ENCODE measurements around the gene ZNF22. TPM values are rescaled to one million over a fixed set of nuclear protein-coding genes. Genes with fewer than 3 reads are reported as not detected.
A peak's percentile ranks its signal among the peaks of the same experiment; 100 is the strongest.

The ZNF22 gene
- total and polyA plus RNA-seq, 2 of the 8 experiments (the other 6 are each of a cell fraction or from before 2014, with no cell fraction given) = 18.2 to 45.2 TPM

DNA sequence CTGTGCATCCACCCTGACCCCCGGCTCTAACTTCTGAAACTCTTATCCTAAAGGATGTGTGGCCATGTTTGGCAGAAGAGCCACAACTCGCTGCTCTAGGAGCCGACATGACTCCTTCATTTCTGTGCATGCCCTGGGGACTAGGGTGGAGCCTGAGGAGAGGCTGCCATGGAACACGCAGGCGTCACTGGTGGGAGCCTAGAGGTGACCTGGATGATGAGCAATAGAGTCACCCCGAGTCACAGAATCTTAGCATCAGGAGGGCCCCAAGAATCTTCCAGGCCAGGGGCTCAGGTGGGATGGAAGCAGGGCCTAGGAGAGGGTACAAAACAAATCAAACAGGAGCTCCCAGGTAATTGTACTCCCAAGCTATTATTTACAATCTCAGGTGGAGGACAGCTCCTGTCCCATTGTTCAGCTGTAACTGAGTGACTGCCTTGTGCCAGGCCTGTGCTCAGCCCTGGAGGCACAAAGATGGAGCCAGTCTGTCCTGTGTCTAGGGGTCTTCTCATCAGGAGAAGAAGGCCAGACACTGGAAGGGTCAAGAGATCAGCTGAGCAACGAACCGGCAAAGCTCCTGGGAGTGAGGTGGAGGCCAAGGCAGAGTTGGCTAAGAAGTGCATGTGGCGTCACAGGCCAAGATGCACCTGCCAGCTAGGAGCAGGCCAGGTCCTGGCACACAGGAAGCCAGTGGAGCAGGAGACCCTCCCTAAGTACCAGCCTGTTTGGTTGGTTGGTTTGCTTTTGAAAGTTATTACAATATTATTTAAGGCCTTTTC, 5.8 kb upstream of the ZNF22 start:
- no peak overlapping the region for H3K4ac ChIP-seq (replicated peaks; ENCODE audit: insufficient read length, low read depth, low read length)
- no peak overlapping the region for H3K4me3 ChIP-seq (ENCODE audit: extremely low read depth in 1 of 4, insufficient read depth in 2 of 4, low read depth in 3 of 4, low read length in 4 of 4)
- FAIRE-seq (no peak), DNase-seq (ENCODE audit: low read depth in 1 of 2, low spot score in 2 of 2) (peak in 1 of 2 experiments; percentile 41)
- no peak overlapping the region for H3K4me2 ChIP-seq (ENCODE audit: insufficient read depth in 1 of 2, low read depth in 2 of 2, low read length in 2 of 2)
- TF ChIP-seq SAP30 (IDR thresholded peaks at IDR 0.05; ENCODE audit: insufficient read depth, insufficient replicate concordance, low read length) (no peak), JUND (IDR thresholded peaks at IDR 0.05; ENCODE audit: low read length) (no peak)
- H3K79me1 ChIP-seq (ENCODE audit: low read depth, low read length) = no peaks in the 10 kb centered on the region; the same call in 1 of the 2 replicates
- no peak overlapping the region for H3K23ac ChIP-seq (ENCODE audit: insufficient read length)
- no peak overlapping the region for H2AK5ac ChIP-seq (ENCODE audit: low read depth, low read length)
- H3K18ac ChIP-seq (ENCODE audit: extremely low read depth, low read length) = no peak overlapping the region
- H2BK5ac ChIP-seq (ENCODE audit: low read depth, low read length) = no peak overlapping the region
- H3K14ac ChIP-seq (ENCODE audit: insufficient read length) = no peak overlapping the region
- 93% methylated on average over 9 of the region's 9 CpGs; no CpG with 5 or more reads in 1 of the 2 experiments for WGBS, 2 experiments (ENCODE audit: extremely low coverage in 1 of 2, insufficient coverage in 1 of 2, insufficient read length in 1 of 2, insufficient replicate concordance in 2 of 2, low coverage in 1 of 2, low lambda C conversion rate in 2 of 2, missing lambda C conversion rate in 1 of 2)
- no peak overlapping the region for H2AFZ ChIP-seq (ENCODE audit: low read length)
- H4K8ac ChIP-seq (ENCODE audit: extremely low read depth, insufficient read depth, low read length) = no peak overlapping the region
- H2BK15ac ChIP-seq (ENCODE audit: low read length) = 0 out of 2 replicates have a peak overlapping the region, but pooled peaks have one; percentile 6
- no peak overlapping the region for H3K9ac ChIP-seq (replicated peaks in 1 of 4; ENCODE audit: extremely low read depth in 1 of 4, low read depth in 3 of 4, low read length in 3 of 4)
- no peaks in the 10 kb centered on the region for H4K20me1 ChIP-seq (replicated peaks in 1 of 2; ENCODE audit: control insufficient read depth in 1 of 2, insufficient read depth in 2 of 2, low read length in 2 of 2)
- no peaks in the 10 kb centered on the region for H3K23me2 ChIP-seq (ENCODE audit: low read depth, low read length)
- 0 out of 2 replicates have a peak overlapping the region, but pooled peaks have one; percentile 35 for H2BK12ac ChIP-seq (ENCODE audit: low read depth, low read length)
- peaks cover 0 to 3% (median 0%) of the 10 kb centered on the region in 4 experiments; a peak in 1 of 8 replicates for H3K36me3 ChIP-seq (ENCODE audit: control insufficient read depth in 2 of 4, insufficient read depth in 4 of 4, low read length in 3 of 4)
- 0 out of 2 replicates have a peak overlapping the region, but pooled peaks have one; percentile 8 for H2BK20ac ChIP-seq (ENCODE audit: low read length)
- H3K27ac ChIP-seq (ENCODE audit: low read depth, low read length) = no peak overlapping the region
- H4K5ac ChIP-seq (ENCODE audit: insufficient read length, low read depth, low read length) = no peak overlapping the region
- no peaks in the 10 kb centered on the region for H3K79me2 ChIP-seq (ENCODE audit: control insufficient read depth in 1 of 2, insufficient read depth in 2 of 2, low read length in 2 of 2)
- H2BK120ac ChIP-seq (replicated peaks; ENCODE audit: low read depth, low read length) = no peak overlapping the region
- no peaks in the 10 kb centered on the region for H3K9me3 ChIP-seq (ENCODE audit: insufficient read depth in 2 of 2, low read depth in 1 of 2, low read length in 1 of 2)
- no peak overlapping the region for H3K56ac ChIP-seq (replicated peaks; ENCODE audit: insufficient read length, low read depth, low read length)
- no peak overlapping the region for H4K91ac ChIP-seq (replicated peaks; ENCODE audit: insufficient read length, low read length)
- H3K27me3 ChIP-seq (replicated peaks in 1 of 4; ENCODE audit: control insufficient read depth in 3 of 4, extremely low read depth in 1 of 4, insufficient read depth in 3 of 4, low read length in 3 of 4) = peaks cover 0 to 2% (median under 1%) of the 10 kb centered on the region in 4 experiments; a peak in 6 of 7 replicates
- H3K4me1 ChIP-seq (replicated peaks in 1 of 4; ENCODE audit: control insufficient read depth in 3 of 4, insufficient read depth in 4 of 4, low read length in 3 of 4) = peaks cover 3 to 26% (median 14%) of the 10 kb centered on the region in 4 experiments; a peak in 6 of 7 replicates
- ChIA-PET CTCF (ENCODE audit: partially characterized antibody) (interaction anchor here (0.6 to 8.7 kb wide), 11 partner anchors 10 to 1546 kb away, joined by 3 to 84 read pairs (median 4); partner anchors contain the start of genes DEPP1 and RASSF4), POLR2A (ENCODE audit: partially characterized antibody) (interaction anchor here (1.3 to 1.7 kb wide), 3 partner anchors 9 to 19 kb away, joined by 3 to 4 read pairs (median 4); no protein-coding TSS in a partner anchor)
